ENCODE data around the gene TSPO2.

TSPO2 gene

DNA sequence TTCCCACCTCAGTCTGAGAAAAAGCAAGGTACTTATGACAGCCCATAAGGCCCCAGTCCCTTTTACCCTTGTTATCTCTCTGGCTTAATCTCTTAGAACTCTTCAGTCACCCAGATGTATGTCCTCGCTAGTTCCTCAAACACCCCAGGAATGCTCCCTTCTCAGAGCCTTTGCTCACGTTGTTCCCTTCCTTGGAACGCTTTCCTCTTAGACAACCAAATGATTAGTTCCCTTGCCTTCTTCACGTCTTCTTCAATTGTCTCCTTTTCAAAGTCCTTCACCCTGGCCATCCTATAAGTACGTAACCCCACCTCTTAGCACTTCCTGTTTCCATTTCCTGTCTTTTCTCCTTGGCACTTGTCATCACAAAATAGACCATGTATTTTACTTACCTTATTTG lies 9.6 kb downstream of the TSPO2 start:
- no peak for DNase-seq (ENCODE audit: low read depth)

GRCh38 chr6:41053041-41053440 lies 10.8 kb downstream of the TSPO2 start, which contains the start of gene APOBEC2:
Gene APOBEC2 (plus strand): TSS chr6:41053202. CDS start chr6:41053348, 146 bp downstream.
- no peak for DNase-seq (ENCODE audit: low read depth)

DNA sequence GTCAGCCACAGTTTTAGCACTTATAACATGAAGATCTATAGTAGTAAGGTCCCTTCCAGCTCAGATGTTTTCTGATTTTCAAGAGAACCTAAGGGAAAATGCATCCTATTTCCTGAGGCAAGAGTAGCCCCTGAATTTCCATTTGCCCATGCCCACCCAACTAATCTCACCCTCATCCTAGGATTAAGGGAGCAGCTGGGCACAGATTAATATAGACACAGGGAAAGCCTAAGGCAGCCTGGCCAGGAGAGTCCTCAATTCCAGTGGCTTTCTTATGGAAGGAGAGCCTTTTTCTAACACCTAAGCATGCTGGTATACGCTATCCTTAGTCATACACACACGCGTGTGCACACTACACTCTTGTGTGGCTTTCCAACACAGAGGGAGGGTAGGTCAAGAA lies 12.2 kb downstream of the TSPO2 start:
- no peak for DNase-seq (ENCODE audit: low read depth)

DNA sequence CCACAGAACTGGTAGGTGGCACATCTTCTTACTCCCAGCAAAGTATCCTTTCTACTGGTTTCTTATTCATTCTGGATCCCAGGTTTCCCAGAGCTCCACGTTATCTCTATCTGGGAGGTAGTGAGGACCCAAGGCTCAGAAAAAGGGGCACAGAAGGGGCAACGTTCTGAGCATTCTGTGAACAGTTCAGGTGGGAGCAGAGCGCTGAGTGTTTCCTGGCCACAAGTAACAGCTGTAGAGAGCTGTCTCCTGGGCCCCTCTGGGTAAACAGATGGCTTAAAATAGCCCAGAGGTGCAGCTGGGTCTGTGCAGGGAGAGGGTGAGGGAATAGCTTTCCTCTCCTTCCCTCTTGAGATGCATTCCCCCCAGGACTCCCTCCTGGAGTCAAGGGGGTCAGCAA lies 12.9 kb downstream of the TSPO2 start:
- no peak for DNase-seq (ENCODE audit: low read depth)

- DNase-seq (ENCODE audit: low read depth) = no peak
Measured at GRCh38 chr6:41056768-41057490, 14.7 kb downstream of the TSPO2 start.

DNA sequence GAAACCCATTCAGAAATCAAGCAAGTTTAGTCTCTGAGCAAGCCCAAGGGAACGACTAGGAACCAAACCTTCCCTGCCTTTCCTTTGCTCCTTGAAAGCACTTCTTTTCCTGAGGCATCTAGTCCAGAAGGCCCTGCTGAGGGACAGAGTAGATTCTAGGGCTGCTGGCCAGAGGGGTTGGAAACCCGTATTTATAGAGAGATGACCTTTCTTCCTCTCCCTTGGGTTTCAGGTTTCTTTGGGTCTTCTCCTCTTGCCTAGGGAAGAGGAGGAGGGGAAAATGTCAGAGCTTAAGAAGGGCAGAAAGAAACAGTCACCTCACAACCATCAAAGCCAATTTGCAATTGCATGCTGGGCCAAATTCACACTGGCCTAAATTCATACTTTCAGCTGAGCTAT lies 16.5 kb downstream of the TSPO2 start:
- DNase-seq (ENCODE audit: low read depth) = no peak

DNA sequence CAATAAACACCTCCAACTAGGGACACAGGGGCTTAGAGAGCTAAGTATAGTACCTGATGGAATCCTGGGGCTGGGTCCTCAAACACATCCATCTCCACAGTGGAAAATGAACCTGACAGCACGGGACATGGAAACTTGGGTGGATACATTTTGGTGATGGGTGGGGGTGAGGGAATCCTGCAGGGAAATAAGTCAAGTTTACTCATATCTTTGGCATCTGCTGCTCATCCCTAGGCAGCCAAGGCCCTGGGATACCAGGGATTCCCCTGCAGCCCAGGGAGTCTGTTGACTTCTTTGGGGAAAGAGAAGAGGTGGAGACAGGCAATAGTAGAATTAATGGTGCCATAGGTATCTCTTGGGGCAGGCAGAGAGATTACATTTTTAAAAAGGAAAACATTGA lies 17.3 kb downstream of the TSPO2 start:
- no peak for DNase-seq (ENCODE audit: low read depth)

DNA sequence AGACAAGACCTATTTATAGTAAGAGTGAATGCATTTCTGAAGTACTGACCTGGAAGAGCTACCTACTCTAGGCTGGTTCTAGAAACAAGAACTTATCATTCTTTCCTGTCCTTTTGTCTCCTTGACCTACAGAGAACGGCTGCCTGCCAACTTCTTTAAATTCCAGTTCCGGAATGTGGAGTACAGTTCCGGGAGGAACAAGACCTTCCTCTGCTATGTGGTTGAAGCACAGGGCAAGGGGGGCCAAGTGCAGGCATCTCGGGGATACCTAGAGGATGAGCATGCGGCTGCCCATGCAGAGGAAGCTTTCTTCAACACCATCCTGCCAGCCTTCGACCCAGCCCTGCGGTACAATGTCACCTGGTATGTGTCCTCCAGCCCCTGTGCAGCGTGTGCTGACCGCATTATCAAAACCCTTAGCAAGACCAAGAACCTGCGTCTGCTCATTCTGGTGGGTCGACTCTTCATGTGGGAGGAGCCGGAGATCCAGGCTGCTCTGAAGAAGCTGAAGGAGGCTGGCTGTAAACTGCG lies 19.0 kb downstream of the TSPO2 start:
- DNase-seq (ENCODE audit: low read depth) = no peak

GRCh38 chr6:41062056-41062455 lies 19.8 kb downstream of the TSPO2 start:
- no peak for DNase-seq (ENCODE audit: low read depth)

DNA sequence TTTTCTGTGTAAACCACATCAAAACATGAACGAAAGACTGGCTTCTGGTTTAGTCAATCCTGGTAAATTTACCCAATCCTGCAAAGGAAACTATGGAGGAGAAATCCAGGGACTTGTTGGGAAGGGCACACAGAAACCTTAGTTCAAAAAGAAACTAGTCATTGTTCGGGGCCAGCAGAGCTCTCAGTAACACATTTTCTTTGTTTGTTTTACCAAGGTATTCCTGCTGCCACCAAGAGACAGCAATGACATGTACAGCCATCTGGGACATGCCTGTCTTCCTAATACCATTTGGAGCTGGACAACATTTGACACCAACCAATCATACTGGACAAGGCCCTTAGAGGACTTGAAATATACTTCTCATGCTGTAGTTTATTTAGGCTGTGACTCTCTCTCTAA lies 21.6 kb downstream of the TSPO2 start:
- no peak for DNase-seq (ENCODE audit: low read depth)

DNA sequence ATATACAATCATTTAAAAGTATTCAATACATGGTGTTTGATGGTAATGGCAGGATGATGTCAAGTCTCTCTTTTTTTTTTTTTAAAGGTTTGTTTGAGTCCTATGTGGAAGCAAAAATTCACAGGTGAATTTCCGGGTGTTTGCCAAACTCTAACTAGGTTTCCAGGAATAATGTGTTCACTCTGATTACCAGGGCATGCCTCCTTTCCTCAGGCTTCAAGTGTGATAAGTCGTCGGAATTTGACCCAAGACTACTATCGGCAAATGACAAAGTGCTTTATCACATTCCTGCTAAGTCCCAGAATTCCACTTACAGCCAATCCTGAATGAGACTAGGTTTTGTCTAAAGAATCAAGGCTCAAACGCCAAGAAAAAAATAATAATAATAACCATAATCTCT lies 22.6 kb downstream of the TSPO2 start:
- no peak for DNase-seq (ENCODE audit: low read depth)

DNA sequence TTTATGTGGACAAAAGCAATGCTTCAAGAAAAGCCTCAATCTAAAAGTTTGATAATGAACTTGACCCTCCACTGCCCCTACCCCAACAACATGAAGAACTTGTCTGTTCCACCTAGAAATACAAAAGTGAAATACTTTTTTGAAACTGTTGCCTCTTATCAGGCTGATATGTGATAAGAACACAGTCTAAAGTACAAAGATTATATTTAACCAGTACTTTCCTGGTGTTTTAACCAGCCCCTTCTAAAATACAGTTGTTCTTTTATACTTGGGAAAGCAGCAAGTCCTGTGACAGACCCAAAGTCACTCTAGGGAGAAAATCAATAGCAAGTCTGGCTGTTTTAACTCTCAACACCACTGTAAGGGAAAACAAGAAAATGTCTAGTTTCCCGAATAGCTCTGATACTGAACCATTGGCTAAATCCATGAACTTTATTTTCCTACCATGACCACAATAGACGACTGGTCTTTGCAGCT lies 23.3 kb downstream of the TSPO2 start:
- no peak for DNase-seq (ENCODE audit: low read depth)

DNA sequence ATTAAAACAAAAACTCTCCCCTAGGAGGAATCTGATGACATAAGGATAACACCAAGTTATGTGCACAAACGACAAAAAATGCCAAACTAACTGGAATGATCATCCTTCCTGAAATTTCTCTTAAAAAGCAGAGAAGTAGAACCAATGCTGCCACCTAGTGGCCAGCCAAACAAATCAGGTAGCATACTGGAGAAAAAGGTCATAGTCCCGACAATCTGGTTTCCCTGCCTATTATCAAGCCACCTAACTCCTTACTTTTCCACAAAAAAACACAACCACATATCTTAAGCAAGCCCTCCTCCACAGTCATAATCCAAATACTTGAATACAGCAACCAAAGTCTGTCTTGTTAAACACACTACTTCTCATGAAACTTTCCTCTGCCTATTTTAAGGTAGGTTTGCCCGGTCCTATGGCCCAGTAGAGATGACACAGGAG lies 24.6 kb downstream of the TSPO2 start:
- DNase-seq (ENCODE audit: low read depth) = peak; percentile 48

GRCh38 chr6:41071501-41071922 lies 29.2 kb downstream of the TSPO2 start:
- DNase-seq (ENCODE audit: low read depth) = peak; percentile 59

GRCh38 chr6:41071923-41072835 lies 29.9 kb downstream of the TSPO2 start, which contains the start of gene OARD1:
Gene OARD1 (minus strand): TSS chr6:41072356. CDS start chr6:41071634, 722 bp downstream.
- peak; percentile 99 for DNase-seq (ENCODE audit: low read depth)

DNA sequence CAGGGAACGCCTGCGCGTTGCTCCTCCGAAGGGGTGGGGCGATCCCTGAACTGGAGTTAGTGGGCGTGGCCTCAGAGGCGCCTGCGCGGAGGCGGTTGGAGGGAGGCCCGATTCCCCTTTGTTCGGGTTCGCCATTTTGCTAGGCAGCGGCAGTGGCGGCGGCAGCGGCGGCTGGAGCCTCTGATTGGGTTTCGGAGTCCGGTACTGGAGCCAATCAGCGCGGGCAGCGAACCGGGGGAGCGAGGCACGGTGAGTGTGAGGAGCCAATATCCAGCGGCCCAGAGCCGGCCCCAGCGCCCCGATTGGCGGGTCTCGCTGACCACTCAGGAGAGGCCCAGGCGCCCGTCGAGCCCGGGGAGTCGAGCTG lies 30.6 kb downstream of the TSPO2 start, which contains the start of gene NFYA:
Gene NFYA, plus strand, starts transcription at position 139 of the 367 bp plus-strand sequence. CDS start 6,116 bp downstream, outside the sequence.
- peak; percentile 100 for DNase-seq (ENCODE audit: low read depth)

GRCh38 chr6:41073203-41073967 lies 31.1 kb downstream of the TSPO2 start:
- DNase-seq (ENCODE audit: low read depth) = peak; percentile 74

DNA sequence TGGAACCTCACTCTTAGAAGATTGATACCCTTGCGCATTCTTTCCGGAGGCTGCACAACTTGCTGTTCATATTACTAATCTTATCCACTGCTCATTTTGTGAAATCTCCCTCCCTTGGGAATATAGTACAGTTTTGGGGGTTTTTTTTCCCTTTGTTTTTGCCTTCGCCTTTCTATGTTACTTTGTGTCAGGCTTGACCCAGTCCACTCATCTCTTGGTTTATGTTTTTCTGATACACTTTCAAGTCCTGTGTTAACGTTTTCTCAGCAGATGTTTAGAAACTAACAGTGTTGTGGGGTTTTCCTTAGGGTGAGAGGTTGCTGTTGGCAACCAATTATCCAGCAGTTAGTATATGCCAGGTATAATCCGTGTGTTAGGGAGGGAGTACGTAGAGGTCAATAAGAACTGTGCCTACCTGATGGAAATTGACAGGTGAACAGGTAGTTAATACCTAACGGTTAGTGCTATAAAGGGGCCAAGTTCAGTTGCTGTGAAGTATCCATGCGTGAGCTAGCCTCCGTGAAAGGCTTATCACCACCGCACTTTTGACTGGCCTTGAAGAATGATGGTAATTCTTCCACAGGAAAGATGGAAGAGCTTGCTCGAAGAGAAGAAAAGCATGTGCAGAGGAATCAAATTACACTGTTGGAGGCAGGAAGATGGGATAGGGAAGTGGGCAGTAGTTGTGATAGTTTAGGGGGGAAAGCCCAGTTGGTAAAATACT lies 31.9 kb downstream of the TSPO2 start:
- DNase-seq (ENCODE audit: low read depth) = no peak

GRCh38 chr6:41074692-41075436 lies 32.6 kb downstream of the TSPO2 start:
- DNase-seq (ENCODE audit: low read depth) = no peak
